Body of pancreas (tissue), 4 donors: ENCODE data around the gene XPO6. TPM values are rescaled to one million over a fixed set of nuclear protein-coding genes. Genes with fewer than 3 reads are reported as not detected.

Source experiments
- ATAC-seq: fragments of 150-250 bp; one replicate; pipeline ENCODE4 v1.9.1; 2016
- DNase-seq, 4 donors: peaks; one replicate each; pipeline ENCODE4 v3.0.0-alpha.2; 2019
- H3K27ac ChIP-seq, 4 donors: fragments of 200-600 bp; sonication (generic); 1 replicate in 3 of 4; 2 replicates in 1 of 4; pipeline versions ENCODE4 v1.5.1 to v1.6.1; 2016 to 2019; ENCODE audit warnings: mild to moderate bottlenecking in 1 of 4, mixed read lengths in 1 of 4, moderate library complexity in 1 of 4
- H3K27me3 ChIP-seq, 2 donors: fragments of 200-600 bp; sonication (generic); one replicate each; pipeline ENCODE4 v1.6.0; 2016; ENCODE audit warnings: mild to moderate bottlenecking in 1 of 2
- H3K36me3 ChIP-seq, 2 donors: fragments of 200-600 bp; sonication (generic); replicated peaks in 1 of 2; 2 replicates each; pipeline ENCODE4 v1.5.1; 2016; ENCODE audit warnings: low read depth in 2 of 2; ENCODE audit not compliant: insufficient read depth in 1 of 2
- H3K4me1 ChIP-seq: fragments of 200-600 bp; sonication (generic); one replicate; pipeline ENCODE4 v1.6.0; 2016
- H3K4me3 ChIP-seq, 2 donors: fragments of 200-600 bp; sonication (generic); 1 replicate in 1 of 2; 2 replicates in 1 of 2; pipeline ENCODE4 v1.5.1; 2016 to 2019
- H3K9me3 ChIP-seq, 3 donors: fragments of 200-600 bp; sonication (generic); 1 replicate in 2 of 3; 2 replicates in 1 of 3; pipeline ENCODE4 v1.5.1; 2016
- POLR2A ChIP-seq, 3 donors: fragments of 450-650 bp; IDR thresholded peaks; one replicate each; pipeline ENCODE4 v1.6.1; 2016; ENCODE audit warnings: antibody characterized with exemption in 3 of 3, mild to moderate bottlenecking in 2 of 3
- WGBS, 2 donors: methylation state at CpG; one replicate each; pipeline ENCODE4 v1.1.5; 2017; 5-methylcytosine and 5-hydroxymethylcytosine counted together
- intact Hi-C: fragments of 100-400 bp; cut with DNase I; formaldehyde crosslinking; loops from one replicate; pipeline ENCODE4 v1.15.1; 2023
- total RNA-seq, 2 donors: library from RNA; depleted of rRNA; stranded (reverse); fragments of >200 nt; gene quantifications; one replicate each; pipeline ENCODE4 v1.1.0, GENCODE V29; 2016
- TF ChIP-seq, protein P1 (sequence below), 7 experiments: fragments of 450-650 bp in 4 of 7; fragments of 200-600 bp in 3 of 7; sonication (generic) in 3 of 7; IDR thresholded peaks; one replicate each; pipeline ENCODE4 v1.5.1; 2016 to 2019; ENCODE audit warnings: antibody characterized with exemption in 7 of 7

Gene XPO6
- total RNA-seq, 2 donors from 2014 or later = 54.7 to 103 TPM

DNA sequence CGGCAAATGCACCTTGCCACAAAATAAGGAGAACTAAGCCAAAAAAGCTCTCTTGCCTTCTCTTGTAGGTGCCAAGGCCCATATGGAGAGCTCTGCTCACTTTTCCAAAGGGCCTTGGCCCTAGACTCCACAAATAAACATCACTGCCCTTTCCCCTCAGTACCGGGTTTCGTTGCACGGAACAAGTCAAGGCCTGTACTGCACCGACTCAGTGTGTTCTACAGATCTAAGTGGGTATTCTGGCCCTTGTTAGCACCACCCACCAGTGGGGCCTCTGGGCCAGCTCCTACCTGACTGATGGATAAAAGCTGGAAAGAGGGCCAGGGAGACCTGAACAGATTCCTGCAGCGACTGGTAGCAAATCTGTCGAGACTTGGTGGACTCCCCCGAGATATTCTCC lies 104.5 kb downstream of the XPO6 start:
- no peaks in the 10 kb centered on the region for H3K4me1 ChIP-seq
- WGBS, 2 donors = 99% methylated on average over 8 of the region's 8 CpGs
- H3K4me3 ChIP-seq = no peak overlapping the region
- no peaks in the 10 kb centered on the region for H3K27me3 ChIP-seq
- intact Hi-C loops = no loop called here
- no peak overlapping the region for H3K27ac ChIP-seq
- DNase-seq (no peak), ATAC-seq (no peak)
- no peaks in the 10 kb centered on the region for H3K9me3 ChIP-seq
- H3K36me3 ChIP-seq = peaks cover 6 to 55% of the 10 kb centered on the region in 2 donors
- no peak for TF ChIP-seq POLR2A (IDR thresholded peaks at IDR 0.05)
- TF ChIP-seq, protein P1, sequence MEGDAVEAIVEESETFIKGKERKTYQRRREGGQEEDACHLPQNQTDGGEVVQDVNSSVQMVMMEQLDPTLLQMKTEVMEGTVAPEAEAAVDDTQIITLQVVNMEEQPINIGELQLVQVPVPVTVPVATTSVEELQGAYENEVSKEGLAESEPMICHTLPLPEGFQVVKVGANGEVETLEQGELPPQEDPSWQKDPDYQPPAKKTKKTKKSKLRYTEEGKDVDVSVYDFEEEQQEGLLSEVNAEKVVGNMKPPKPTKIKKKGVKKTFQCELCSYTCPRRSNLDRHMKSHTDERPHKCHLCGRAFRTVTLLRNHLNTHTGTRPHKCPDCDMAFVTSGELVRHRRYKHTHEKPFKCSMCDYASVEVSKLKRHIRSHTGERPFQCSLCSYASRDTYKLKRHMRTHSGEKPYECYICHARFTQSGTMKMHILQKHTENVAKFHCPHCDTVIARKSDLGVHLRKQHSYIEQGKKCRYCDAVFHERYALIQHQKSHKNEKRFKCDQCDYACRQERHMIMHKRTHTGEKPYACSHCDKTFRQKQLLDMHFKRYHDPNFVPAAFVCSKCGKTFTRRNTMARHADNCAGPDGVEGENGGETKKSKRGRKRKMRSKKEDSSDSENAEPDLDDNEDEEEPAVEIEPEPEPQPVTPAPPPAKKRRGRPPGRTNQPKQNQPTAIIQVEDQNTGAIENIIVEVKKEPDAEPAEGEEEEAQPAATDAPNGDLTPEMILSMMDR (IDR thresholded peaks at IDR 0.05) = no peak

DNA sequence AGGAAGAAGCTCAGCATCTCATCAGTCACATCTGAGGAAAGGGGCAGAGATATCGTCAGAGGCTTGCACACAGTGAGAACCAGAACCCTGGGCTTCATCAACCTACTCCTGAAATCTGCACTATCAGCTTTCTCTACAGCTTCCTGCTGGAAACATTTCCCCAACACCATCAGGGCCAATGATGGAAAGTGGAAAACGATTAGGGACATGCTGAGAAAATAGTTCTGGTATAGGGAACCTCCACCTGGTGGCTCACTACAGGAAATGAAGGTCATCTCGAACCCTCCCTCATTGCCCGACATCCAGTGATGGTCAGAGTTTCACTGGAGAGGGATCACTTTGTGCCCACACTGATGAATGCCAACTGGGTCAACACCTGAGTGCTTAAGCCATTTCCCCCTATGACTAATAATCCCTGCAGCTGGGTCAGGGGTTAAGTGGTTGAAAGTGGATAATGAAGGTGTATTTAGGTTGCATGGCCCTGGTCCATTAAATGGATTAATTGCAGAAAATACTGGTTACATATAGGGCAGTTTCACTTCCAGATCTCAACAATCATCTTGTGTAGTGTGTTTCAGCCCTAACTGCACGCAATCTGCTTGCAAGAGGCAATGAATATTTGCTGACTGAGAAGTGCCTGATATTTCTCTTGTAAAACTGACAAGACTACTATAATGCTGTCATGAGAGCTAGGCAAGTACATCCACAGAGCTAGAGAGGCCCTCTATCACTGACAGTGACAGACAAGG lies 105.1 kb downstream of the XPO6 start:
- Histone ChIP-seq H3K4me3 (no peak overlapping the region), H3K27me3 (no peaks in the 10 kb centered on the region), H3K9me3 (no peaks in the 10 kb centered on the region), H3K27ac (no peak overlapping the region), H3K36me3 (peaks cover 8 to 49% of the 10 kb centered on the region in 2 donors), H3K4me1 (no peaks in the 10 kb centered on the region)
- intact Hi-C loops = no loop called here
- DNase-seq (no peak), ATAC-seq (no peak)
- WGBS, 2 donors = 74 to 81% methylated on average over 5 of the region's 5 CpGs
- TF ChIP-seq, protein P1 (IDR thresholded peaks at IDR 0.05) = no peak
- no peak for TF ChIP-seq POLR2A (IDR thresholded peaks at IDR 0.05)

DNA sequence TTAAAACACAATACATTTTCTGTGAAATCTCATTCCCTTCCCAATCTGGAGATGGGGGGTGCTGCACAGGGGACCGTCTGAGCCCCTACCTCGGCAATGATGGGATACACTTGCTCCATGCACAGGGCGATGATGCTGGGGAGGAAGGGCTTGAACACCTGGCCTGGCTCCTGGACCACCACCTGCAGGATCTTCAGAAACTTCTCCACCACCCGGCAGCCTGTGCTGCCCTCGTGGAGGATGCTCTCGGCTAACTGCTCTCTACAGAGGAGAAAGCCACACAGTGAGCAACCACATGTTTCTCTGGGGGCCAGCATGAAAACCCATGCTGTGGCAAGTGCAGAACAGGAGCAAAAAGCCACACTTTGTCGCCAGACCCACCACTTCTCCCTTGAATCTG lies 105.8 kb downstream of the XPO6 start:
- no peaks in the 10 kb centered on the region for H3K27me3 ChIP-seq
- DNase-seq (no peak), ATAC-seq (no peak)
- intact Hi-C loops = no loop called here
- no peak for TF ChIP-seq POLR2A (IDR thresholded peaks at IDR 0.05)
- TF ChIP-seq, protein P1 (IDR thresholded peaks at IDR 0.05) = no peak
- peaks cover 13 to 54% of the 10 kb centered on the region in 2 donors for H3K36me3 ChIP-seq
- H3K9me3 ChIP-seq = no peaks in the 10 kb centered on the region
- H3K4me1 ChIP-seq = no peaks in the 10 kb centered on the region
- no peak overlapping the region for H3K27ac ChIP-seq
- WGBS, 2 donors = 82 to 94% methylated on average over 7 of the region's 7 CpGs
- H3K4me3 ChIP-seq = no peak overlapping the region

DNA sequence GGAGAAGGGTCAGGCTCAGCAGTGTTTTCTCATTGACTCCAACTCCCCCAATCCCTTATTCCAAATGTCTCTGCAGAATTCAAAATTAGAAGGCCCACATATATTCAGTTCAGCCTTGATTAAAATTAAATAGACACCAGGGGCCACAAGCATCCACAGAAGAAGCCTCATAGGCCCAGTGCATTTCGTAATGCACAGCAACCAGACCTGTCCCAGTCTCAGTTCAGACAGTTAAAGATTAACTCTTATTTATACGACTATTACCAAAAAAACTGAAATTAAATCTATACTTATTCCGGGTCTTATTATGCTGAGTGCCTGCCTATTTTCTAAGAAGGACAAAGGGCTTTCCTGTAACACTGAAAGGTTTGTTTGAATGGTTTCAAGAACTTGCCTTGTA lies 106.5 kb downstream of the XPO6 start:
- WGBS, 2 donors = 50 to 51% methylated on average over 3 of the region's 3 CpGs
- intact Hi-C loops = no loop called here

More for the DNA sequence above, 106.5 kb downstream of the XPO6 start:
- Histone ChIP-seq H3K9me3 (no peaks in the 10 kb centered on the region), H3K36me3 (peaks cover 13 to 55% of the 10 kb centered on the region in 2 donors), H3K4me3 (no peak overlapping the region), H3K27me3 (no peaks in the 10 kb centered on the region), H3K4me1 (no peaks in the 10 kb centered on the region), H3K27ac (no peak overlapping the region)
- ATAC-seq (no peak), DNase-seq (no peak)
- no peak for TF ChIP-seq POLR2A (IDR thresholded peaks at IDR 0.05)
- TF ChIP-seq, protein P1 (IDR thresholded peaks at IDR 0.05) = no peak
